ENCODE data around the gene EIF2S3B.

Gene EIF2S3B

GRCh38 chr12:10512798-10513197, 7.1 kb downstream of the EIF2S3B start:
- Histone ChIP-seq H3K36me3 (replicated peaks) (no peaks in the 10 kb centered on the region), H3K4me3 (ENCODE audit: low read depth, low read length) (no peak overlapping the region), H3K27ac (no peak overlapping the region), H3K27me3 (replicated peaks) (no peaks in the 10 kb centered on the region)
- no peak for TF ChIP-seq CTCF (IDR thresholded peaks at IDR 0.05; ENCODE audit: low read depth, low read length, missing control alignments)
- in situ Hi-C loops (cut with HindIII; ENCODE audit: low pct_ligation_motif_present, low sequenced_read_pairs), result no loop called here
- no peak for DNase-seq

- H3K4me3 ChIP-seq (ENCODE audit: low read depth, low read length), result no peak overlapping the region
- in situ Hi-C loops (cut with HindIII; ENCODE audit: low pct_ligation_motif_present, low sequenced_read_pairs), result no loop called here
- no peaks in the 10 kb centered on the region for H3K36me3 ChIP-seq (replicated peaks)
- no peaks in the 10 kb centered on the region for H3K27me3 ChIP-seq (replicated peaks)
- no peak overlapping the region for H3K27ac ChIP-seq
- DNase-seq, result no peak
- TF ChIP-seq CTCF (IDR thresholded peaks at IDR 0.05; ENCODE audit: low read depth, low read length, missing control alignments), result no peak
Observed at GRCh38 chr12:10521555-10521954, 15.9 kb downstream of the EIF2S3B start.

GRCh38 chr12:10528174-10528953, 22.7 kb downstream of the EIF2S3B start:
- in situ Hi-C loops (cut with HindIII; ENCODE audit: low pct_ligation_motif_present, low sequenced_read_pairs), result no loop called here
- Histone ChIP-seq H3K36me3 (replicated peaks) (no peaks in the 10 kb centered on the region), H3K27me3 (replicated peaks) (no peaks in the 10 kb centered on the region), H3K27ac (no peak overlapping the region), H3K4me3 (ENCODE audit: low read depth, low read length) (no peak overlapping the region)
- no peak for TF ChIP-seq CTCF (IDR thresholded peaks at IDR 0.05; ENCODE audit: low read depth, low read length, missing control alignments)
- no peak for DNase-seq

GRCh38 chr12:10529603-10530002, 23.9 kb downstream of the EIF2S3B start:
- in situ Hi-C loops (cut with HindIII; ENCODE audit: low pct_ligation_motif_present, low sequenced_read_pairs), result no loop called here
- DNase-seq, result no peak
- H3K27ac ChIP-seq, result no peak overlapping the region
- H3K4me3 ChIP-seq (ENCODE audit: low read depth, low read length), result no peak overlapping the region
- H3K36me3 ChIP-seq (replicated peaks), result no peaks in the 10 kb centered on the region
- no peak for TF ChIP-seq CTCF (IDR thresholded peaks at IDR 0.05; ENCODE audit: low read depth, low read length, missing control alignments)
- H3K27me3 ChIP-seq (replicated peaks), result no peaks in the 10 kb centered on the region

GRCh38 chr12:10537721-10538120, 32.0 kb downstream of the EIF2S3B start:
- in situ Hi-C loops (cut with HindIII; ENCODE audit: low pct_ligation_motif_present, low sequenced_read_pairs), result no loop called here
- TF ChIP-seq CTCF (IDR thresholded peaks at IDR 0.05; ENCODE audit: low read depth, low read length, missing control alignments), result no peak
- no peak for DNase-seq
- no peak overlapping the region for H3K27ac ChIP-seq
- H3K4me3 ChIP-seq (ENCODE audit: low read depth, low read length), result no peak overlapping the region
- no peaks in the 10 kb centered on the region for H3K36me3 ChIP-seq (replicated peaks)
- H3K27me3 ChIP-seq (replicated peaks), result no peaks in the 10 kb centered on the region

- H3K36me3 ChIP-seq (replicated peaks), result no peaks in the 10 kb centered on the region
- H3K4me3 ChIP-seq (ENCODE audit: low read depth, low read length), result no peak overlapping the region
- H3K27me3 ChIP-seq (replicated peaks), result no peaks in the 10 kb centered on the region
- no peak for TF ChIP-seq CTCF (IDR thresholded peaks at IDR 0.05; ENCODE audit: low read depth, low read length, missing control alignments)
- in situ Hi-C loops (cut with HindIII; ENCODE audit: low pct_ligation_motif_present, low sequenced_read_pairs), result no loop called here
- no peak overlapping the region for H3K27ac ChIP-seq
- DNase-seq, result peak; percentile 1
Observed at GRCh38 chr12:10540776-10541205, 35.1 kb downstream of the EIF2S3B start.

Measured in brain microvascular endothelial cell (primary cell).